Measurements from ENCODE around the gene EVI5L. TPM values are rescaled to one million over a fixed set of nuclear protein-coding genes. Genes with fewer than 3 reads are reported as not detected.

Gene EVI5L
- polyA plus RNA-seq, 1 donor from 2014 or later: 50.6 TPM

- H3K4me3 ChIP-seq (ENCODE audit: low read length): no peak overlapping the region
- H3K9me3 ChIP-seq (ENCODE audit: low read length): no peaks in the 10 kb centered on the region
- H2AFZ ChIP-seq (ENCODE audit: low read depth, low read length): no peak overlapping the region
- no peaks in the 10 kb centered on the region for H3K9me2 ChIP-seq (ENCODE audit: insufficient read depth, low read length)
- no peak for TF ChIP-seq RAD21 (conservative IDR thresholded peaks at IDR 0.05)
- no peak for TF ChIP-seq POLR2AphosphoS5 (IDR thresholded peaks at IDR 0.05)
- no peak for TF ChIP-seq REST (IDR thresholded peaks at IDR 0.05; ENCODE audit: borderline replicate concordance)
- TF ChIP-seq TAF1 (IDR thresholded peaks at IDR 0.05; ENCODE audit: low read depth): no peak
- no peak for TF ChIP-seq SMC3 (conservative IDR thresholded peaks at IDR 0.05; ENCODE audit: poor library complexity)
- TF ChIP-seq EZH2 (IDR thresholded peaks at IDR 0.05; ENCODE audit: borderline replicate concordance, insufficient read depth, low read length, poor library complexity, severe bottlenecking): no peak
- TF ChIP-seq EP300 (conservative IDR thresholded peaks at IDR 0.05; ENCODE audit: poor library complexity, severe bottlenecking): no peak
- TF ChIP-seq MXI1 (conservative IDR thresholded peaks at IDR 0.05; ENCODE audit: poor library complexity, severe bottlenecking): no peak
- TF ChIP-seq, protein P1, sequence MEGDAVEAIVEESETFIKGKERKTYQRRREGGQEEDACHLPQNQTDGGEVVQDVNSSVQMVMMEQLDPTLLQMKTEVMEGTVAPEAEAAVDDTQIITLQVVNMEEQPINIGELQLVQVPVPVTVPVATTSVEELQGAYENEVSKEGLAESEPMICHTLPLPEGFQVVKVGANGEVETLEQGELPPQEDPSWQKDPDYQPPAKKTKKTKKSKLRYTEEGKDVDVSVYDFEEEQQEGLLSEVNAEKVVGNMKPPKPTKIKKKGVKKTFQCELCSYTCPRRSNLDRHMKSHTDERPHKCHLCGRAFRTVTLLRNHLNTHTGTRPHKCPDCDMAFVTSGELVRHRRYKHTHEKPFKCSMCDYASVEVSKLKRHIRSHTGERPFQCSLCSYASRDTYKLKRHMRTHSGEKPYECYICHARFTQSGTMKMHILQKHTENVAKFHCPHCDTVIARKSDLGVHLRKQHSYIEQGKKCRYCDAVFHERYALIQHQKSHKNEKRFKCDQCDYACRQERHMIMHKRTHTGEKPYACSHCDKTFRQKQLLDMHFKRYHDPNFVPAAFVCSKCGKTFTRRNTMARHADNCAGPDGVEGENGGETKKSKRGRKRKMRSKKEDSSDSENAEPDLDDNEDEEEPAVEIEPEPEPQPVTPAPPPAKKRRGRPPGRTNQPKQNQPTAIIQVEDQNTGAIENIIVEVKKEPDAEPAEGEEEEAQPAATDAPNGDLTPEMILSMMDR (IDR thresholded peaks at IDR 0.05; ENCODE audit: poor library complexity, severe bottlenecking): no peak
- no peaks in the 10 kb centered on the region for H3F3A ChIP-seq (ENCODE audit: insufficient read depth, low read length, poor library complexity, severe bottlenecking)
- no peak overlapping the region for H3K9ac ChIP-seq (ENCODE audit: low read length)
- no peaks in the 10 kb centered on the region for H3K36me3 ChIP-seq (ENCODE audit: insufficient read depth, low read length)
- no peaks in the 10 kb centered on the region for H4K20me1 ChIP-seq (ENCODE audit: insufficient read depth)
- no peak overlapping the region for H3K27ac ChIP-seq (ENCODE audit: low read length)
- H3K79me2 ChIP-seq (replicated peaks; ENCODE audit: insufficient read depth, low read length): no peaks in the 10 kb centered on the region
- H3K27me3 ChIP-seq (ENCODE audit: insufficient read depth, low read depth, low read length): no peaks in the 10 kb centered on the region
- no peak overlapping the region for H3K4me2 ChIP-seq (ENCODE audit: low read length)
These were observed 64.7 kb downstream of the EVI5L start for GRCh38 chr19:7894612-7895309.

DNA sequence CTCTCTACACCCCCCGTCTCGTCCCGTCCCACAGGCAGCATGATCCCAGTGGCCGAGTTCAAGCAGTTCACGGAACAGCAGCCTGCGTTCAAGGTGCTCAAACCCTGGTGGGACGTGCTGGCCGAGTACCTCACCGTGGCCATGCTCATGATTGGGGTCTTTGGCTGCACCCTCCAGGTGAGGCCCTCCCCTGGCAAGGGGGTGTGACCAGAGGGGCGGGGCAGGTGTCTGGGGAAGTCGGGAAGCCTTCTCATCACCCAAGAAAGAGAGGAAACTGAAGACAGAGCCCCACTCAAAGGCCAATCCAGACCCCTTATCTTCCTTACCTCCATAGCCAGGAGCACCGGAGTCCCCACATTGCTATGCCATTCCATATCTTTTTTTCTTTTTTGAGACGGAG lies 65.5 kb downstream of the EVI5L start:
- no peak overlapping the region for H3K4me2 ChIP-seq (ENCODE audit: low read length)
- no peaks in the 10 kb centered on the region for H3K9me2 ChIP-seq (ENCODE audit: insufficient read depth, low read length)
- H4K20me1 ChIP-seq (ENCODE audit: insufficient read depth): no peaks in the 10 kb centered on the region
- no peak overlapping the region for H3K27ac ChIP-seq (ENCODE audit: low read length)
- H3K27me3 ChIP-seq (ENCODE audit: insufficient read depth, low read depth, low read length): no peaks in the 10 kb centered on the region
- no peak overlapping the region for H2AFZ ChIP-seq (ENCODE audit: low read depth, low read length)
- TF ChIP-seq EZH2 (IDR thresholded peaks at IDR 0.05; ENCODE audit: borderline replicate concordance, insufficient read depth, low read length, poor library complexity, severe bottlenecking) (no peak), REST (IDR thresholded peaks at IDR 0.05; ENCODE audit: borderline replicate concordance) (no peak), TAF1 (IDR thresholded peaks at IDR 0.05; ENCODE audit: low read depth) (no peak), MXI1 (conservative IDR thresholded peaks at IDR 0.05; ENCODE audit: poor library complexity, severe bottlenecking) (no peak)
- no peak overlapping the region for H3K9ac ChIP-seq (ENCODE audit: low read length)
- H3K4me3 ChIP-seq (ENCODE audit: low read length): no peak overlapping the region
- no peaks in the 10 kb centered on the region for H3K9me3 ChIP-seq (ENCODE audit: low read length)
- H3K36me3 ChIP-seq (ENCODE audit: insufficient read depth, low read length): no peaks in the 10 kb centered on the region
- no peaks in the 10 kb centered on the region for H3F3A ChIP-seq (ENCODE audit: insufficient read depth, low read length, poor library complexity, severe bottlenecking)
- no peaks in the 10 kb centered on the region for H3K79me2 ChIP-seq (replicated peaks; ENCODE audit: insufficient read depth, low read length)
